Right lobe of liver (tissue), 4 donors: ENCODE data around the gene NEO1.

Experiments
- CTCF ChIP-seq, 4 donors: fragments of 200-600 bp in 3 of 4; fragments of 450-650 bp in 1 of 4; IDR thresholded peaks; one replicate each; pipeline versions ENCODE4 v1.5.1 to v1.8.0; 2016 to 2022; ENCODE audit warnings: antibody characterized with exemption in 4 of 4, mild to moderate bottlenecking in 2 of 4
- POLR2A ChIP-seq: fragments of 450-650 bp; IDR thresholded peaks from one replicate; pipeline ENCODE4 v1.6.1; 2017; ENCODE audit warnings: antibody characterized with exemption, mild to moderate bottlenecking
- donor health status: DM: no; HTN: no; CAD: no.
- donor health status: DM: no; HTN: no; CAD: no.
- donor health status: DM: no; HTN: yes; CAD: no.

GRCh38 chr15:73110201-73110600 lies 57.9 kb downstream of the NEO1 start:
- no peak for TF ChIP-seq CTCF (IDR thresholded peaks at IDR 0.05)
- TF ChIP-seq POLR2A = no peak
